ENCODE results near the gene SLC34A3.
"Not testable (repeated sequence)": the region's sequence is repeated elsewhere in the genome, so short reads cannot be mapped to it uniquely, and the experiment has no call there.

Gene SLC34A3

DNA sequence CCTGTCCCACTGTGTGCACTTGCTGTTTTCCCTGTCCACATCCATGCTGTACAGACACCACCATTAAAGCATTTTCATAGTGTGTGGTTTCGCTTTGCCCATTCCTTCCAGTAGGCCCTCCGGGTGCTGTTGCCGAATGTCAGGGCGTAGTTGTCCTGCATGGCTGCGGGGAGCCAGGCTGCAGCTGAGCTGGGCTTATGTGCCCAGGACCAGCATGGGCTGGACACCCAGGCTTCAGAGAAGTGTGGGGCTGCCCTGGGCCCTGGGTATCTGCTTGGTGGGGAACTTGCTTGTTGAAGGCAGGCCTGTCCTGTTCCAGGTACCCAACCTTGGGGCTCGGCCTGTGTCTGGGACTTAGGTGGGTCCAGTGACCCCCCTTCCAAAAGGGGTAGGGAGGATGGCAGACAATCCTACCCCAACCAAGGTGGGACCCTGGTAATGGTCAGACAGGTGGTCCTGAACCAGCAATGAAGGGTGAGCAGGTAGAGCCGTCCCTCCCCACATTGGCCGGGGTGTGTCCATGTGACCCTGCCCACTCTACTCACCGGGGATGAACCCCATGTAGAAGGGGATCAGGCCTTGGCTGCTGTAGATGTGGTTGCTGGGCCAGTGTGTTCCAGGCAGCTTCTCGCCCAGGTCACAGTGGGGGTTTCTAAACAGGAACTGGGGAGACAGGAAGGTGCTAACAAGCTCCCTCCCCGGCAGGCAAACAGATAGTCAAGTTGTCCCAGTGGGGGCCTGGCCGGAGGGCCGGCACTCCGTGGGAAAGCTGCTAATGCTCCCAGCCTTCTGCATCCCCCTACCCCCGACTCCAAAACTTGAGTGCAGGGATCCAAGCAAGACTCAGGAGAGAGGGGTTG is 13.2 kb downstream of the SLC34A3 start:
- no peak for DNase-seq

DNA sequence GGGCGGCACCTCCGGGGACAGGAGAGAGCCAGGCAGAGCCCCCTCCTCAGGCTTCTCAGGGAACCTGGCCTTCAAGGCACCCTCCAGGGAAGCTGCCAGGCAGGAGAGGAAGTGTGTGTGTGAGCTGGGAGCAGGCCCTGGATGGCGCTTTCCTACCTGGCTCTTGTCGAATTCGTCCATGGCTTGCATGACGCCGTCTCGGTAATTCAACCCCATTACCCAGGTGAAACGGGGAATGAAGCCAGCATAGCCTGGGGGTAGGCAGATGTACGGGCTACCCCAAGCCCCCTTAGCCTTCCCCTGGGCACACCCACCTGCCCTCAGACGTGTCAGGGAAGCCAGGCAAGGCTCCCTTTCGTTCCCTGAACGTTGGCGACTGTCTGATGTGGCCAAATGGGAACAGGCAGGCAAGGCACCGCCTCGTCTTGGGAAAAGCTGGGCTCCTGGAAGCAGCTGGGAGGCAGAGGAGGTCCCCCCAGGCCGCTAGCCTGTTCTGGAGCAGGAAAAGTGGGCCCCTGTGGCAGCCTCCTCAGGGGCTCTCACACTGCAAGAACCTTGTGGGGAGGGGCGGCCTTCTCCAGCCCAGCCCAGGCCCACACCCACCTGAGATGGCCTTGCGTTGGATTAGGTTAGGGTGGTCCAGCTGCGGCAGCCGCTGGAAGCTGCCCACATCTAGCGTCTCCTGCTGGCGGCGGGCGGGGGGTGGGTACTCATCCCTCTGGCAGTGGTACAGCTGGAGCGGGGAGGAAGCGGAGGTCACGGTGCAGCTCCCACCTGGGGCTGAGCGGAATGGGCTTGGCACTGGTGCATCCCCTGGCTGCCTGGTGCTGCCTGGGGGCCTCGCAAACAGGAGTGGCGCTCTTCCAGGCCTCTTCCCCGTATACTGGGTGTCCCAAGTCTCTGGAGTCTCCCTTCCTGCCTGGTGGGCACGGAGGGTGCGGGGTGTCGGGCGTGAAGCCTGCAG is 14.1 kb downstream of the SLC34A3 start:
- peak; percentile 41 for DNase-seq

DNA sequence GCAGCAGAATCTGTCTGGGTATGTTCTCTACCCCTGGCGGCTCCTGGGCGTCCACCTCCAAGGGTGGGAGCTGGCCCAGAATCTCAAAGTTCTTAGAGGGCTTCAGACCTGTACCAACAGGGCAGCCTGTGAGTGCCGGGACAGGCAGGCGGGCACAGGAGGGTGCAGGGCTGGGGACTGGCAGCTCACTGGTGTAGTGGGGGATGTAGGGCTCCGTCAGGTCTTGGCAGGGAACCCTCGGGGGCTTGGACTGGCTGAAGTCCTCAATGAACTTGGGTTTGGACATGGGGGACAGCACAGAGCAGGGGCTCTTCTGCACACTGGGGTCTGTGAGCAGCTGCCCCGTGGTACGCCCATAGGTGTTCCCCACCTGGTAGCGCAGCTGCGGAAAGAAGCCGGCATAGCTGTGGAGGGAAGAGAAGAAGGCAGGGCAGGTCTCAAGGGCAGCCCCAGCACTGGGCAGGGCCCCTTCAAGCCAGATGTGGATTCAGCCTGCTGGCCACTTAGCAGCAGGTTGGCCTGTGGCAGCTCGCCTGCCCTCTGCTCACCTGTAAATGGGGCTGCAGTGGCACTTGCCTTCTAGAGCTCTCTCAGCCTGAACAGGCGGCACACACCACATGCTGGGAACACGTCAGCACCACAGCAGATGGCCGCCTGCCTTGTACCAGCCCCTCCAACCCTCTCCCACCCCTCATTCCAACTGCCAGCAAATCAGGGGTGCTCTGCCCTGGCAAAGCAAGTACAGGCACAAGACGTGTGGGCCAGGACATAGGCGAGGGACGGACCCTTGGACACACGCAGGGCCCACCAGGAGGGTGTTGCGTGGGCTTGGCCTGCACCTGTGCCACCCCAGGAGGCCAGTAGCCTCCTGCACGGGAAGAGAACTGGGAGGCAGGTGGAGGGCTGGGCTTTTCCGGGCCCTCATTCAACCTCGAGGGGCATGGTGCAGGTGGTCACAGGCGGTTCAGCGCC is 15.0 kb downstream of the SLC34A3 start:
- DNase-seq: no peak

DNA sequence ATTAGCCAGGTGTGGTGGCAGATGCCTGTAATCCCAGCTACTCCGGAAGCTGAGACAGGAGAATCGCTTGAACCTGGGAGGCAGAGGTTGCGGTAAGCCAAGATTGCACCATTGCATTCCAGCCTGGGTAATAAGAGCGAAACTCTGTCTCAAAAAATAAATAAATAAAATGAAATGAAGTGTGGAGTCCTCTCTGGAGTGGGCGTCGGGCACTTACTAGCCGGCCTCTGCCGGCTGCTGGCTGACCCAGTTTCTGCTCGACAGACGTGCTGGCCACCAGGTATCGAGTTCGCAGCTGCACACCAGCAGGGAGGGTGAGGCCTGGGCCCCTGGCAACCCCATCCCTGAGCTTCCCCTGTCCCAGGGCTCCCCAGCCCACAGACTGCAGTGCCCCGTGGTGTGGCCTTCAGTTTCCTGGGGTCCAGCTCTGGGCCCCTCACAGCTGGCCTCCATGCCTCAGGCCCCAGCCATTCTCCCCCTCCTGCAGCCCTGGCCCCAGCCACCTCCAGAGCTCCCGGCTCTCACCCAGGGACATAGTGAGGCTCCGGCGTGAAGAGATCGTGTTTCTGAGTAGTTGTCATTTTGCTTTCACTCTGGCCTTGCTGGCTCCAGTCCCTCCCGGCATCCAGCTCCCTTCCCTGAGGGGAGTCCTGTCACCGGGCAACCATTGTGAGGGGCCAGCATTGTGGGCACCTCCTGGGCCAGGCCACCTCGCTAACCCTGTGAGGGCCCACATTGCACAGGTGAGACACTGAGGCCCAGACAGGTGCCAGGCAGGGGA is 16.6 kb downstream of the SLC34A3 start:
- no peak for DNase-seq

DNA sequence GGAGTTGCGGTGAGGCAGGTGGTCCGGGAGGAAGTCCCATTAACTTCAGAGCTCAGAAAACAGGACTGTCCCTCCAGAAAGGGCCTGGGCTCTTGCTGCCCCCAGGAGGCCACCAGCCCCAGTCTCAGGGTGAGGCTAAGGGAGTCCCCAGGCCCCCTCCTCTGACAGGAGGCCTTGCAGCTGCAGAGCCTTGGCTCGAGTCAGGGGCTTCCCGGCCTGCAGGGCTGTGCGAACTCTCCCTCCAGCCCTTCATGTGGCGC is 17.1 kb downstream of the SLC34A3 start:
- DNase-seq: no peak

DNA sequence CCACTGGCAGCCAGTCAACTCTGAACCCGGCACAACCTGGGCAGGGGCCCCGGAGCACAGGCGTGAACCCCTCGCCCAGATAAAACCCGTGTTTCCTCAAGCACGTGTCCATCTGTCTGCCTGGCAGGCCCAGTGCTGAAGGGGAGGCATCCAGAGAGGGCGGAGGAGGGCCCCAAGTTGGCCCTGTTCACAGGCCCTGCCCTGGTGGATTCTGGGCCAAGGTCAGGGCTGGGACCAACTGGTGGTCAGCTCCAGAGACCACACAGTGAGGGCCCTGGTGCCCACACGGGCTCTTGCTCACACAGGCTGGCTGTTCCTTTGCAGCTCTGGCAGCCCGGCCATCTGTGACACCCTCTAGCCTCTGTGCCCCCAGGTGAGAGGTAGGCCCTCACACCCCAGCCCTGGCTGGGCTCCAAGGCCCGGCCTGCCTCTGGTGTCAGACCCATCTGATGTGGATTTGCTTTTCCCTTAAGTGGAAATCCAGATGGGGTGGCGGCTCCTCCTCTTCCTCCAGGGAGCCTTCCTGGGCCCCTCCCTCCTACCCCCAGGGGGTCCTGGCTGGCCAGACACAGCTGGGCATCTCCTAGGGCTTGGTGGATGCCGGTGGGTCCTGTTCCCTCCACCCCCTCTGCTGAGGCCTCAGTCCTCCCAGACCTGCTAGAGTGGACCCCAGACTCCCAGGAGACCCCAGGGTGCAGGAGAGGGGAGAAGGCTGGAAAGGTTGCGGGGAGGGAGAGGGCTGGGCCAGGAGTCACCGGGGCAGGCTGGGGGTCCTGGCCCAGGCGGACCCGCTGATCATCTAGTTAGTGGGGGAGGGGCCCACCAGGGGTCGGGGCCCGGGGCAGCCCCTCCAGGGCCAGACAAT is 19.9 kb downstream of the SLC34A3 start:
- DNase-seq: no peak

DNA sequence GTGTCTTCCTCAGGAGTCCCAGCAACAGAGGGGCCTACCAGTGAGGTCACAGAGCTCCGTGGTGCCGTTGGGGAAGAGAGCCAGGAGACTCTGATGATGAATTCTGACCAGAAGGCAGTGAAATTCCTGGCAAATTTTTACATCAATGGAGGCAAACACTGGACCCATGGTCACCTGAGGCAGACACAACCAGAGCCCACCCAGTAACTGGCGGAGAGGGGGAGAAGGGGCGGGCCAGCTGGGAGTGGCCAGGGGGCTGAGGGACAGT is 20.4 kb downstream of the SLC34A3 start, which contains the start of gene STPG3:
STPG3 (plus strand) TSS at position 93 of the 268 bp plus-strand sequence; CDS start at position 94, 1 bp downstream.
- DNase-seq: no peak

DNA sequence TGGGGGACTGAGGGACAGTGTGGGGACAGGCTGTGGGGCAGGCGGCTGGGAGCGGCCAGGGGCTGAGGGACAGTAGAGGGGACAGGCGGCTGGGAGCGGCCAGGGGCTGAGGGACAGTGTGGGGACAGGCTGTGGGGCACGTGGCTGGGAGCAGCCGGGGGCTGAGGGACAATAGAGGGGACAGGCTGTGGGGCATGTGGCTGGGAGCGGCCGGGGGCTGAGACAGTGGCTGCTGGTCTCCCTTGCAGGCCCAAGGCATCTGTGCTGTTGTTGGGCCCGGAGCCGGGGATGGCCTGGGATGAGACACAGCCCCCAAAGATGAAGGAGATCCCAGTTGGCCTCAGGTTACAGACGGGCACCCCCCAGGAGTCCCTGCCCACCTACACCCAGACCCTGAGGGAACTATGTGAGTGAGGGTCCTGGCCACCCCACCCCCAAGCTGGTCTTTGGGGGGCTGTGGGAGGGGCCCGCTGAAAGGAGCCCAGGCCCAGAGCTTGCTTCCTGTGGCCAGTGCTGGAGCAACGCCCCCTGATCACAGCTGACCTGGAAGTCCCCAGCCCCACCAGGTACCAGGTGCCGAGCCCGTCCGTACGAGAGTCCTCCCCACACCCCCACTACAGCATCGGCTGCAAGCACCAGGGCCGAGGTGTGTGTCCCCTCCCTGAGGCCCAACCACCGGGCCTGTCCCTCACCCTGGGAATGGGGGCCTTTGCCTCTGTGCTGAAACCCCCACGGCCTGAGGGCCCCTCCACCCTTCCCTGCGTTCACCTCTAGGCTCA is 21.0 kb downstream of the SLC34A3 start:
- DNase-seq: no peak

DNA sequence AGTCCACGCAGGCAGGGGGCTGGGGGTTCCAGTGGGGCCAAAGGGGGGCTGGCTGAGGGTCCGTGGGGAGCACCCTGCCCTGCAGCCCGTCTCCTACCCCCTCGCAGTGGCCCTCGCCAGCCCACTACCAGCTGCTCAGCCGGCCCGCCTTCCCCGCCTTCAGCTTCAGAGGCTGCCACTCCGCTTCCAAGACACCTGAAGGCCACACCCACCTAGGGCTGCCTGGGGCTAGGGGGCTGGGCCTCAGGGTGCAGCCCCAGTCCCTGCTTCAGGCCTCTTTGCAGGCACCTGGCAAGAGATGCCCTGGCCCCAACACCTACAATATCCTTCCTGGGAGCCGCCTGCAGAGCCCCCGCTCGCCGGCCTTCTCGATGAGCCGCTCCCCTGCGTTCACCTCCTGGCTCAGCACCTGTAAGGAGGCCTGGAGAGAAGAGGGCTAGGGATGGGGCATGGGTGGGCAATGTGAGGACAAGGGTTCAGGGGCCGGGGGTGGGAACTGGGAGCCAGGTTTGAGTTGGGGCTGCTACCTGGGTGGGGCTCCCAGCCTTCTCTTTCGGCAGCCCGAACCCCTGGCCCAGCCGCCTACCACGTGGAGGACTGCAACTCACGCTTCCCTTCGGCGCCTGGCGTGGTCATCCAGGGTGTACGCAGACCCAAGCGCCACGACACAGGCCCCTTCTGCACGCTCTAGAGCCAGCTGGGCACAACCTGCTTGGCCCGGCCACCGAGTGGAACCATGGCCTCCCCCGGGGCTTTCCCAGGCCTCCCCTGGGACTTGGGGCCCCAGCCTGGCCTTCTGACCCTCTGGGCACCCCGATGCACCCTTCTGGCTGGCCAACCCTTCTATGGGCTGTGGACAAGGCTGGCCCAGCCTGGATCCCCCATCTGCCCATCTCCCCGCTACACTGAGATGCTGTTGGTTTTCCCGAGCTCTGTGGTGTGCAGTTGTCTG is 22.1 kb downstream of the SLC34A3 start:
- DNase-seq: peak; percentile 25

DNA sequence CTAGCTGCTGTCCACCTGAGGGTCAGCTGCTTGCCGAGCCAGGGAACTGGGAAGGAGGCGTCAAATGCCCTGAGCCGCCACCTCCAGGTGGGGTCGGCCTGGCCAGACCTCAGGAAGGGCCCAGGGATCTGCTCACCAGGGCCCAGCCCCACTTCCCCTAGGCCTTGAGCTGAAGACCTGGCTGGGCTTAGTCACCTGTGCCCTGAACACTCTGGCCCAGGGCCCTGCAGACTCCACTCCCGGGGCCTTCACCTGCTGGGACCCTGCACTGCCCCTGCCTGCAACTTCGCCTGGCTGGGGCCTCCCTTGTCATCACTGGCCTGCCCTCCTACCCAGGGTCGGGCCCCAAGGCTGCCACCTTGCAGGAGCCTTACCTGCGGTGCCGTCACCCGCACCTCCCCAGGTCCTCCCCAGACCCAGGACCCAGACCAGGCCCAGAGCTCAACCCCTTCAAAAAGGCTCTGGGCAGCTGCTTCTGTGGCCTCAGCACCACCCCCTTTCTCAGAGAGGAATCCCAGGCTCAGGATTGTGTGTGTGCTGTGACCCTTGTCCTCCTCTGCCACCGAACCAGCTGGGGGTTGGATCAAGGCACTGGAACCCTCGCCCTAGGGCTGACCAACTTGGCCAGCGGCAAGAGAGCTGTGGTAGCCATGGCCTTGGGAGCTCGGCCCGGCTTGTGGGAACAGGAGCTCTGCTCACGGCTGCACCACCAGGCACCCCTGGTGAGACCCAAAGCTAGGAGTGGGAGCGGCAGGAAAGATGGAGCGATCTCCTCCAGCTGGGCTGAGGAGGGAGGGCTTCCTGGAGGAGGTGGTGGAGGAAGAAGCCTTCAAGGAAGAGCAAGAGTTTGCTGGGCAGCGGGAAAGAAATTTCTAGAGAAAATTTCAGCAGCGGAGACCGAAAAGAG is 23.3 kb downstream of the SLC34A3 start:
- DNase-seq: no peak

DNA sequence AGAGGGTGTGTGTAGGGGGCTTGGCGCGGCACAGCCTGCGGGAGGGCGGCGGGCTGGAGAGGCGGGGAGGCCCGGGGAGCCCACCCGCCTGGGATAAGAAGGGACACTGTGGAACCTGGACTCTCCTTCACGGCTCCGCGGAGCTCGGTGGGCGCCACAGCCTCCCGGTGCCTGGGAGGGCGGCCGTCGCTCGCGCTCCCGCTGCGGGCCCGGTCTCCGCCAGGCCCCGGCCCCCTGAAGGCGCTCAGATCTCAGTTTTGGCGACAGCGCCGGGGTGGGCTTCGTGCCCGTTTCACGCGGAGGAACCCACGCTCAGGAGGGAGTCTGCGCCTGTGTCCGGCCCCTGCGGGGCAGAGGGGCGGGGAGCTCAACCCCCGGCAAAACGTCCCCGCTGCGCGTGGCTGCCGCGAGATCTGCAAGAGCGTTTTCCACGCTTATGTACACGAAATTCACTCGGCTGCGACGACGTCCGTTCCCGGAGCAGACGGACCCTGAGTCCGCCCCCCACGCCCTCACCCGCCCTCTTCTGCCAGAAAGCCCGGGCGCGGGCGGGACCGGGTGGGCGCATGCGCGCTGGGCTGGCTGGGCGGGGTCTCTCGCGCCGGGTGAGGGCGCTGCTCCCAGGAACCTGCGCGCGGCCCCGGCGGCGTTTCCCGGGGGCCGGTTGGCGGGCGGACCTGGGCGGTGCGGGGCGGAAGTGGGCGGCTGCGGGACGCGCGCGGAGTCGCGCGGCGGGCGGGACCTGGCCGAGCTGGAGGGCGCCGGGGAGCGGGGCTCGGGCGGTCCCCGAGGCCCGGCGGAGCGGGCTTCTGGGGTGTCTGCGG is 24.1 kb downstream of the SLC34A3 start, which contains the start of gene NELFB:
NELFB (plus strand) TSS at position 704 of the 824 bp plus-strand sequence.
- peak; percentile 81 for DNase-seq

DNA sequence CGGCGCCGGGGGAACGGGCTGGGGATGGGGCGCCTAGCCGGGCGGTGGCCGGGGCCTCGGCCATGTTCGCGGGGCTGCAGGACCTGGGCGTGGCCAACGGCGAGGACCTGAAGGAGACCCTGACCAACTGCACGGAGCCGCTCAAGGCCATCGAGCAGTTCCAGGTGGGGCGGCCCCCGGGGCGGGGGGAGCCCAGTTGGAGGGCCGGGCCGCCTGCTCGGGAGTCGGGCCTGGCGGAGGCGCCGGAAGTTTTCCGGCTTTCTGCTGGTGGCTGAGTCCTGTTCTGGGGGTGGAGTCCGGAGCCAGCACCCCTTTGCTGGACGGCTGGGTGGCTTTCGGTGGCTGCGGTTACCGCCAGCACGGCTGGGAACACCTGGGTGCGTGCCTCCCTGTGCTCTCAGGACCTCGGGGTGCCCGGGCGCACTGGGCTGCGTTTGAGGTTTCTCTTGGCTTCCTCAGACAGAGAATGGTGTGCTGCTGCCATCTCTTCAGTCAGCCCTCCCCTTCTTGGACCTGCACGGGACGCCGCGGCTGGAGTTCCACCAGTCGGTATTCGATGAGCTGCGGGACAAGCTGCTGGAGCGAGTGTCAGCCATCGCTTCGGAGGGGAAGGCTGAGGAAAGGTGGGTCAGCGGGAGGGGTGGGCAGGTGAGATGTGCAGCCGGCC is 24.9 kb downstream of the SLC34A3 start:
- DNase-seq: no peak

DNA sequence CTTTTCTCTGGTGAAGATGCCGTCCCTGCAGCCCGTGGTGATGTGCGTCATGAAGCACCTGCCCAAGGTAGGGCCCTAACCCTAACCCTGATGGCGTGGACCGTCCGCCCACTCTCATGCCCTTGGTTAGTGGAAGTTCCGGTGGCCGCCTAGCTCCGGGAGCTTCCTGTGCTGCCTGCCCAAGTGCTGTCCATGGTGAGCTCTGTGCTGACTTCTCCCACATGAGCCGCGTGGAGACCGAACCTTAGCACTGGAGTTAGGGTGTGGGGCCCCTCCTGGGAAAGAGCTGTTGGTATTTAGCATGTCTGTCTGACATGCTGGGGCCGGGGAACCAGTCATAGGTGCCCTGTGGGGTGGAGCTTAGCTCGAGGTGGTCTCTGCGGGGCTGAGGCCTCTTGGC is 25.7 kb downstream of the SLC34A3 start:
- no peak for DNase-seq

DNA sequence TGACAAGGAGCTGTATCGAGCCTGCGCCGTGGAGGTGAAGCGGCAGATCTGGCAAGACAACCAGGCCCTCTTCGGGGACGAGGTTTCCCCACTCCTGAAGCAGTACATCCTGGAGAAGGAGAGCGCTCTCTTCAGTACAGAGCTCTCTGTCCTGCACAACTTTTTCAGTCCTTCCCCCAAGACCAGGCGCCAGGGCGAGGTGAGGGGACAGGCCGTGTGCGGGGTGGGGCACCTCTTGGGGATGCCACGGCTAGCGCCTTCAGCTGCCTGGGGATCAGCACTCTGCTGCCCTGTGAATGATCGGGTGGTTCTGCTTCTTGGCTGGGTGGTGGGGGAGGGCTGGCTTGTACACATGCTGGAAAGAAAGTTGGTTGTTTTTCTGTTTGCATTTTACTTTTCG is 26.2 kb downstream of the SLC34A3 start:
- DNase-seq: no peak

DNA sequence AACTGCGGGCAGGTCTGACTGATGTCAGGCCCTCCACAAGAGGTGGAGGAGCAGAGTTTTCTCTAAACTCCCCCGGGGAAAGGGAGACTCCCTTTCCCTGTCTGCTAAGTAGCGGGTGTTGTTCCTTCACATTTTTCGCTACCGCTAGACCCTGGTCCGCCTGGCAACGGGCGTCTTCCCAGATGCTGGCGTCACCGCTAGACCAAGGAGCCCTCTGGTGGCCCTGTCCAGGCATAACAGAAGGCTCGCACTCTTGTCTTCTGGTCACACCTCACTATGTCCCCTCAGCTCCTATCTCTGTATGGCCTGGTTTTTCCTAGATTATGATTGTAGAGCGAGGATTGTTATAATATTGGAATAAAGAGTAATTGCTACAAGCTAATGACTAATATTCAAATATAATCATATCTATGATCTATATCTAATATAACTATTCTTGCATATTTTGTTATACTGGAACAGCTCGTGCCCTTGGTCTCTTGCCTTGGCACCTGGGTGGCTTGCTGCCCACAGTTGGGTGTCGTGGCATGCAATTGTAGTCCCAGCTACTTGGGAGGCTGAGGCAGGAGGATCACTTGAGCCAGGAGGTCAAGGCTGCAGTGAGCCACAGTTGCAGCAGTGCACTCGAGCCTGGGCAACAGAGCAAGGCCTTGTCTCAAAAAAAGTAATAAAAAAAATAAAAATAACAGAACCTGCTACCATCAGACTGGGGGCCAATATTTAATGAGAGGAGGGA is 31.6 kb downstream of the SLC34A3 start:
- DNase-seq: not testable (repeated sequence)

DNA sequence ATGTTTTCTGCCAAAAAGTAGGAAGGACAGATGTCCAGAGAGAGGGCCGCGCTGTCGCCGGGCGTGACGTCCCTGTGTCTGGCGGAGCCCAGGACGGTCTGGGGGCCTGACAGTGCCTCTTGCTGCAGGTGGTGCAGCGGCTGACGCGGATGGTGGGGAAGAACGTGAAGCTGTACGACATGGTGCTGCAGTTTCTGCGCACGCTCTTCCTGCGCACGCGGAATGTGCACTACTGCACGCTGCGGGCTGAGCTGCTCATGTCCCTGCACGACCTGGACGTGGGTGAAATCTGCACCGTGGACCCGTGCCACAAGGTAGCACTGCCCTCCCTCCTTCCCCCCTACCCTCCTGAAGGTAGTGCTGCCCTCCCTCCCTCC is 32.2 kb downstream of the SLC34A3 start:
- DNase-seq: no peak

Data from NCI-H1436 (cell line).